ENCODE measurements around the gene REPIN1. TPM values are rescaled to one million over a fixed set of nuclear protein-coding genes. Genes with fewer than 3 reads are reported as not detected.
A peak's percentile ranks its signal among the peaks of the same experiment; 100 is the strongest.

The REPIN1 gene
- total RNA-seq, 1 experiment from 2014 or later: 174 TPM

- BruUV-seq (replicated peaks): no TSS peak
- H3K36me3 ChIP-seq (ENCODE audit: low read depth): peaks cover 5% of the 10 kb centered on the region; the same call in 1 of the 2 replicates
- no peaks in the 10 kb centered on the region for H3K27me3 ChIP-seq (ENCODE audit: insufficient read depth, low read depth)
- peak; percentile 89 to 99 for DNase-seq
- 0 out of 2 replicates have a peak, but pooled peaks cover 4% of the 10 kb centered on the region for H3K79me2 ChIP-seq (ENCODE audit: low read depth)
- H3K27ac ChIP-seq: peak within 1 kb of the TSS; percentile 31
- peaks cover 6% of the 10 kb centered on the region; the same call in 1 of the 2 replicates for H4K20me1 ChIP-seq (ENCODE audit: insufficient read depth)
- no peaks in the 10 kb centered on the region for H3K9me3 ChIP-seq (ENCODE audit: insufficient read depth, low read depth)
- TF ChIP-seq EZH2 (IDR thresholded peaks at IDR 0.05; ENCODE audit: low read depth) (no peak), CTCF (conservative IDR thresholded peaks at IDR 0.05) (no peak)
- H3K9me2 ChIP-seq (ENCODE audit: insufficient read depth): no peaks in the 10 kb centered on the region
- peak within 1 kb of the TSS; percentile 94 for H2AFZ ChIP-seq
- peak within 1 kb of the TSS; percentile 89 for H3K4me3 ChIP-seq
- POLR2A ChIA-PET (ENCODE audit: unreplicated experiment): interaction anchor here (0.6 to 1.1 kb wide), 3 partner anchors 13 to 848 kb away, joined by 3 to 8 read pairs (median 3); no protein-coding TSS in a partner anchor
- intact Hi-C loops (cut with micrococcal nuclease; ENCODE audit: unreplicated experiment): loop anchor here (1.0 to 2.0 kb wide), 5 partner anchors 11 to 42 kb away; partner anchors contain the start of gene REPIN1
- H3K4me2 ChIP-seq: peak within 1 kb of the TSS; percentile 88
- peaks cover 20% of the 10 kb centered on the region for H3K4me1 ChIP-seq (replicated peaks; ENCODE audit: insufficient read depth)
- peaks cover 55% of the 10 kb centered on the region for H3F3A ChIP-seq (ENCODE audit: insufficient read depth, low read depth)
- CTCF ChIA-PET: no interaction called here
Measured at GRCh38 chr7:150378853-150379440, 10.3 kb downstream of the REPIN1 start, which contains the start of gene ZNF775. TSS of gene ZNF775 (plus strand) at chr7:150379330. CDS start at chr7:150388471, 9,141 bp downstream.

GRCh38 chr7:150379441-150380379, 11.1 kb downstream of the REPIN1 start:
- Histone ChIP-seq H3K27ac (no peak overlapping the region), H2AFZ (peak overlapping the region; percentile 88), H4K20me1 (ENCODE audit: insufficient read depth) (no peaks in the 10 kb centered on the region), H3K27me3 (ENCODE audit: insufficient read depth, low read depth) (no peaks in the 10 kb centered on the region), H3K4me2 (peak overlapping the region; percentile 88), H3K9me2 (ENCODE audit: insufficient read depth) (no peaks in the 10 kb centered on the region), H3F3A (ENCODE audit: insufficient read depth, low read depth) (peaks cover 47% of the 10 kb centered on the region), H3K79me2 (ENCODE audit: low read depth) (no peaks in the 10 kb centered on the region), H3K4me3 (peak overlapping the region; percentile 89), H3K36me3 (ENCODE audit: low read depth) (no peaks in the 10 kb centered on the region), H3K9me3 (ENCODE audit: insufficient read depth, low read depth) (no peaks in the 10 kb centered on the region), H3K4me1 (replicated peaks; ENCODE audit: insufficient read depth) (peaks cover 20% of the 10 kb centered on the region)
- TF ChIP-seq EZH2 (IDR thresholded peaks at IDR 0.05; ENCODE audit: low read depth) (no peak), CTCF (conservative IDR thresholded peaks at IDR 0.05) (no peak)
- no peak for DNase-seq
- POLR2A ChIA-PET (ENCODE audit: unreplicated experiment): interaction anchor here (0.5 to 0.7 kb wide), 2 partner anchors 56 to 625 kb away, joined by 3 to 6 read pairs; partner anchors contain the start of genes ACTR3C and LRRC61
- intact Hi-C loops (cut with micrococcal nuclease; ENCODE audit: unreplicated experiment): loop anchor here (1.0 to 2.0 kb wide), 5 partner anchors 11 to 42 kb away; partner anchors contain the start of gene REPIN1
- CTCF ChIA-PET: interaction anchor here (0.6 kb wide), 1 partner anchor 34 kb away, joined by 3 read pairs; no protein-coding TSS in a partner anchor
- BruUV-seq (replicated peaks): no TSS peak

- H3K9me2 ChIP-seq (ENCODE audit: insufficient read depth): no peaks in the 10 kb centered on the region
- peaks cover 40% of the 10 kb centered on the region for H3F3A ChIP-seq (ENCODE audit: insufficient read depth, low read depth)
- peak overlapping the region; percentile 89; the same call in 1 of the 2 replicates for H3K4me3 ChIP-seq
- DNase-seq: no peak
- H3K79me2 ChIP-seq (ENCODE audit: low read depth): no peaks in the 10 kb centered on the region
- no peaks in the 10 kb centered on the region for H4K20me1 ChIP-seq (ENCODE audit: insufficient read depth)
- ChIA-PET CTCF (no interaction called here), POLR2A (ENCODE audit: unreplicated experiment) (interaction anchor here (0.5 to 0.7 kb wide), 2 partner anchors 57 to 624 kb away, joined by 3 to 6 read pairs; partner anchors contain the start of genes ACTR3C and LRRC61)
- no peak overlapping the region for H2AFZ ChIP-seq
- TF ChIP-seq CTCF (conservative IDR thresholded peaks at IDR 0.05): no peak
- TF ChIP-seq EZH2 (IDR thresholded peaks at IDR 0.05; ENCODE audit: low read depth): no peak
- no peaks in the 10 kb centered on the region for H3K27me3 ChIP-seq (ENCODE audit: insufficient read depth, low read depth)
- H3K4me2 ChIP-seq: peak overlapping the region; percentile 88
- no peaks in the 10 kb centered on the region for H3K9me3 ChIP-seq (ENCODE audit: insufficient read depth, low read depth)
- H3K36me3 ChIP-seq (ENCODE audit: low read depth): no peaks in the 10 kb centered on the region
- no TSS peak for BruUV-seq (replicated peaks)
- intact Hi-C loops (cut with micrococcal nuclease; ENCODE audit: unreplicated experiment): no loop called here
- no peak overlapping the region for H3K27ac ChIP-seq
- H3K4me1 ChIP-seq (replicated peaks; ENCODE audit: insufficient read depth): peaks cover 20% of the 10 kb centered on the region
Measured at GRCh38 chr7:150380463-150380862, 11.8 kb downstream of the REPIN1 start.

Measured in PC-9 (cell line).